Right lobe of liver (tissue), 4 donors: Measurements from ENCODE around the gene TMEM72.

Experiments
- CTCF ChIP-seq, 4 donors: fragments of 200-600 bp in 3 of 4; fragments of 450-650 bp in 1 of 4; IDR thresholded peaks; one replicate each; pipeline versions ENCODE4 v1.5.1 to v1.8.0; 2016 to 2022; ENCODE audit warnings: antibody characterized with exemption in 4 of 4, mild to moderate bottlenecking in 2 of 4
- POLR2A ChIP-seq: fragments of 450-650 bp; IDR thresholded peaks from one replicate; pipeline ENCODE4 v1.6.1; 2017; ENCODE audit warnings: antibody characterized with exemption, mild to moderate bottlenecking
- donor health status: DM: no; HTN: no; CAD: no.
- donor health status: DM: no; HTN: no; CAD: no.
- donor health status: DM: no; HTN: yes; CAD: no.

- no peak for TF ChIP-seq CTCF (IDR thresholded peaks at IDR 0.05)
- no peak for TF ChIP-seq POLR2A
Observed at GRCh38 chr10:44902941-44903545, 8.1 kb upstream of the TMEM72 start.
